Eye (tissue), 1 donor: ENCODE data around the gene PRKN.

Source experiments
- DNase-seq: peaks from one replicate; pipeline ENCODE4 v3.0.0-alpha.2; 2015

The PRKN gene

GRCh38 chr6:162099685-162100084 lies 627.9 kb downstream of the PRKN start:
- no peak for DNase-seq

GRCh38 chr6:162092816-162093502 lies 634.6 kb downstream of the PRKN start:
- no peak for DNase-seq

GRCh38 chr6:162090734-162091133 lies 636.8 kb downstream of the PRKN start:
- DNase-seq, result peak; percentile 21

GRCh38 chr6:162088091-162088490 lies 639.5 kb downstream of the PRKN start:
- no peak for DNase-seq

GRCh38 chr6:162085561-162085960 lies 642.0 kb downstream of the PRKN start:
- DNase-seq, result no peak

- DNase-seq, result no peak
Measured at GRCh38 chr6:162082520-162082919, 645.0 kb downstream of the PRKN start.

- no peak for DNase-seq
Measured at GRCh38 chr6:162078667-162079066, 648.9 kb downstream of the PRKN start.

GRCh38 chr6:162078126-162078525 lies 649.4 kb downstream of the PRKN start:
- no peak for DNase-seq

- no peak for DNase-seq
Measured at GRCh38 chr6:162076816-162077215, 650.8 kb downstream of the PRKN start.

- DNase-seq, result peak; percentile 18
Measured at GRCh38 chr6:162074641-162075275, 652.8 kb downstream of the PRKN start.

- DNase-seq, result no peak
Measured at GRCh38 chr6:162070639-162071038, 656.9 kb downstream of the PRKN start.

GRCh38 chr6:162069995-162070394 lies 657.6 kb downstream of the PRKN start:
- DNase-seq, result no peak

GRCh38 chr6:162068340-162068739 lies 659.2 kb downstream of the PRKN start:
- peak; percentile 22 for DNase-seq

- no peak for DNase-seq
Measured at GRCh38 chr6:162063666-162064065, 663.9 kb downstream of the PRKN start.

- no peak for DNase-seq
Measured at GRCh38 chr6:162058281-162058875, 669.2 kb downstream of the PRKN start.

- DNase-seq, result peak; percentile 42
Measured at GRCh38 chr6:162056745-162057144, 670.8 kb downstream of the PRKN start.

GRCh38 chr6:162056061-162056460 lies 671.5 kb downstream of the PRKN start:
- no peak for DNase-seq

GRCh38 chr6:162055365-162055764 lies 672.2 kb downstream of the PRKN start:
- no peak for DNase-seq

GRCh38 chr6:162053084-162053483 lies 674.5 kb downstream of the PRKN start:
- no peak for DNase-seq

- DNase-seq, result no peak
Measured at GRCh38 chr6:162050579-162050978, 677.0 kb downstream of the PRKN start.

GRCh38 chr6:162046324-162046723 lies 681.2 kb downstream of the PRKN start:
- DNase-seq, result no peak

- DNase-seq, result no peak
Measured at GRCh38 chr6:162032620-162033019, 694.9 kb downstream of the PRKN start.

GRCh38 chr6:162029873-162030576 lies 697.5 kb downstream of the PRKN start:
- DNase-seq, result no peak

- no peak for DNase-seq
Measured at GRCh38 chr6:162026843-162027242, 700.7 kb downstream of the PRKN start.
